ENCODE data around the gene CALR3. TPM values are rescaled to one million over a fixed set of nuclear protein-coding genes. Genes with fewer than 3 reads are reported as not detected.
"Not testable (repeated sequence)": the region's sequence is repeated elsewhere in the genome, so short reads cannot be mapped to it uniquely, and the experiment has no call there.

The CALR3 gene, protein sequence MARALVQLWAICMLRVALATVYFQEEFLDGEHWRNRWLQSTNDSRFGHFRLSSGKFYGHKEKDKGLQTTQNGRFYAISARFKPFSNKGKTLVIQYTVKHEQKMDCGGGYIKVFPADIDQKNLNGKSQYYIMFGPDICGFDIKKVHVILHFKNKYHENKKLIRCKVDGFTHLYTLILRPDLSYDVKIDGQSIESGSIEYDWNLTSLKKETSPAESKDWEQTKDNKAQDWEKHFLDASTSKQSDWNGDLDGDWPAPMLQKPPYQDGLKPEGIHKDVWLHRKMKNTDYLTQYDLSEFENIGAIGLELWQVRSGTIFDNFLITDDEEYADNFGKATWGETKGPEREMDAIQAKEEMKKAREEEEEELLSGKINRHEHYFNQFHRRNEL
- not detected for total RNA-seq

DNA sequence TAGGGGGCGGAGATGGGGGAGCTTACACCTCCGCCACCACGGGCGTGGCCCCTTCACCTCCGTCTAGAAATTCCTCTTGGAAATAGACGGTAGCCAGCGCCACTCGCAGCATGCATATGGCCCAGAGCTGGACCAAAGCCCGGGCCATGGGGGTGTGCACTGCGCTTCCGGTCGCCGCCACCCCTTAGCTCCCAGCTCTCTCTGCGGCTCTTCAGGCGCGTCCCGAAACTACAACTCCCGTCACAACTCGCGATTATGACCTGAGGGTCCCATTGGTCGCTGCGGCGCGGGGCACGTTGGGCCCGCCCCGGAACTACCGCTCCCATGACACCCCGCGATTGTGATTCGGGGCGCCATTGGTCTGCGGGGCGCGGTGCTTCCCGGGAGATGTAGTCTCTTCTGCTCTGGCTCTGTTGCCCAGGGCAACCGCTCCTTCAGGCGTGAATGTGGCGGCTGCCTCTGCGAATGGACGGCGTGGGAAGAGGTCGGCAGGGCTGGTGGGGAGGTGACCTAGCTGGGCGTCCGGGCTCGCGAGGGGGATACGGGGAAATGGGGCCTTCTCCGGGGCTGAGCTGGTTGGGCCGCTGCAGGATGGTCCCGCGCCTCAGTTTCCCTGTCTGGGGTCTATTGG is at the start of gene CALR3, which contains the start of gene C19orf44:
Gene CALR3 (minus strand): TSS at position 186 of the 631 bp plus-strand sequence. CDS start 38 bp downstream, at position 148.
Gene C19orf44 (plus strand): TSS at position 413 of the 631 bp plus-strand sequence. CDS start 4,399 bp downstream, outside the sequence.
- H3K4me1 ChIP-seq: peaks cover 0 to 5% of the 10 kb centered on the region in 2 donors
- no peaks in the 10 kb centered on the region for H3K9me3 ChIP-seq
- peak; percentile 98 to 99 for DNase-seq
- H3K4me3 ChIP-seq: peak within 1 kb of the TSS; percentile 83 to 87
- no peaks in the 10 kb centered on the region for H3K36me3 ChIP-seq
- intact Hi-C loops (cut with DNase I; ENCODE audit: low total_unique reads): no loop called here
- TF ChIP-seq, protein P1, sequence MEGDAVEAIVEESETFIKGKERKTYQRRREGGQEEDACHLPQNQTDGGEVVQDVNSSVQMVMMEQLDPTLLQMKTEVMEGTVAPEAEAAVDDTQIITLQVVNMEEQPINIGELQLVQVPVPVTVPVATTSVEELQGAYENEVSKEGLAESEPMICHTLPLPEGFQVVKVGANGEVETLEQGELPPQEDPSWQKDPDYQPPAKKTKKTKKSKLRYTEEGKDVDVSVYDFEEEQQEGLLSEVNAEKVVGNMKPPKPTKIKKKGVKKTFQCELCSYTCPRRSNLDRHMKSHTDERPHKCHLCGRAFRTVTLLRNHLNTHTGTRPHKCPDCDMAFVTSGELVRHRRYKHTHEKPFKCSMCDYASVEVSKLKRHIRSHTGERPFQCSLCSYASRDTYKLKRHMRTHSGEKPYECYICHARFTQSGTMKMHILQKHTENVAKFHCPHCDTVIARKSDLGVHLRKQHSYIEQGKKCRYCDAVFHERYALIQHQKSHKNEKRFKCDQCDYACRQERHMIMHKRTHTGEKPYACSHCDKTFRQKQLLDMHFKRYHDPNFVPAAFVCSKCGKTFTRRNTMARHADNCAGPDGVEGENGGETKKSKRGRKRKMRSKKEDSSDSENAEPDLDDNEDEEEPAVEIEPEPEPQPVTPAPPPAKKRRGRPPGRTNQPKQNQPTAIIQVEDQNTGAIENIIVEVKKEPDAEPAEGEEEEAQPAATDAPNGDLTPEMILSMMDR (IDR thresholded peaks at IDR 0.05): peak in 3 of 4 experiments; percentile 14 to 41 (median 25)
- TF ChIP-seq POLR2A (IDR thresholded peaks at IDR 0.05): peak in 1 of 2 donors; percentile 36
- no peaks in the 10 kb centered on the region for H3K27me3 ChIP-seq
- peak within 1 kb of the TSS; percentile 75 to 84 for H3K27ac ChIP-seq

DNA sequence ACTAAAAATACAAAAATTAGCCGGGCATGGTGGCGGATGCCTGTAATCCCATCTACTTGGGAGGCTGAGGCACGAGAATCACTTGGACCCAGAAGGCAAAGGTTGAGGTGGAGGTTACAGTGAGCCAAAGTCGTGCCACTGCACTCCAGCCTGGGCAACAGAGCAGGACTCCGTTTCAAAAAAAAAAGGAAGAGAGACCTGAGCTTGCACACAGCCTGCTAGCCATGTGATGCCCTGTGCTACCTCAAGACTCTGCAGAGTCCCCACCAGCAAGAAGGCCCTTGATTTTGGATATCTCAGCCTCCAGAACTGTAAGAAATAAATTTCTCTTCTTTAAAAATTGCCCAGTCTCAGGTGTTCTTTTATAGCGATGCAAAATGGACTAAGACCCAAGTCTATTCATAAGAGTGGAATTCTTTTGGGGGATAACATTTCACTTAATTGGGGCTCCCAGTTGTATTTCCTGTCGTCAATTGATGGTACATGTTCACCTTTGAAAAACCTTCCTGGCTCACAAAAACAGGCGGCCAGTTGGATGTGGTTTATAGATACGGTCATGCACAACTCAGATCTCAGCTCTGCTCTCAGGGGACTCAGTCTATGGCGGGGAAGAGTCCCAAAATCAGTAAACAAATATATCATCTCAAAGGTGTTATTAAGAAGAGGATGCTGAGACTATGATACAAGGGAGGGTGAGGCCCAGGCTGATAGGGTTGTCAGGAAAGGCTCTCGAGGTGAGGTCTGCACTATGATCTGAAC is 48.7 kb upstream of the CALR3 start:
- TF ChIP-seq POLR2A (IDR thresholded peaks at IDR 0.05): no peak
- TF ChIP-seq, protein P1 (IDR thresholded peaks at IDR 0.05): no peak
- Histone ChIP-seq H3K27me3 (no peaks in the 10 kb centered on the region), H3K9me3 (no peaks in the 10 kb centered on the region), H3K4me3 (no peak overlapping the region), H3K36me3 (no peaks in the 10 kb centered on the region), H3K4me1 (peaks cover 11 to 18% of the 10 kb centered on the region in 2 donors), H3K27ac (no peak overlapping the region)
- intact Hi-C loops (cut with DNase I; ENCODE audit: low total_unique reads): no loop called here
- DNase-seq: no peak

DNA sequence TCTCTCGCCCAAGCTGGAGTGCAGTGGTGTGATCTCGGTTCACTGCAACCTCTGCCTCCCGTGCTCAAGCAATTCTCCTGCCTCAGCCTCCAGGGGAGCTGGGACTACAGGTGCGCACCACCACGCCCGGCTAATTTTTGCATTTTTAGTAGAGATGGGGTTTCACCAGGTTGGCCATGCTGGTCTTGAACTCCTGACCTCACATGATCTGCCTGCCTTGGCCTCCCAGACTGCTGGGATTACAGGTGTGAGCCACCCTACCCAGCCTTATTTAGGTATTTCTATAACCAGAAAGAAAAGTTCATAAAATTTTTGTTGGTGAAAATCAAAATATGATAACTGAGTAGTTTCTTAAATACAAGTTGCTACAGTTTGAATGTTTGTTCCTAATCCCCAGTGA is 47.8 kb upstream of the CALR3 start:
- H3K4me3 ChIP-seq; H3K27me3 ChIP-seq; intact Hi-C loops (cut with DNase I; ENCODE audit: low total_unique reads); DNase-seq; H3K27ac ChIP-seq; H3K36me3 ChIP-seq; H3K9me3 ChIP-seq: not testable (repeated sequence)
- H3K4me1 ChIP-seq: peaks cover 14 to 18% of the 10 kb centered on the region in 2 donors

DNA sequence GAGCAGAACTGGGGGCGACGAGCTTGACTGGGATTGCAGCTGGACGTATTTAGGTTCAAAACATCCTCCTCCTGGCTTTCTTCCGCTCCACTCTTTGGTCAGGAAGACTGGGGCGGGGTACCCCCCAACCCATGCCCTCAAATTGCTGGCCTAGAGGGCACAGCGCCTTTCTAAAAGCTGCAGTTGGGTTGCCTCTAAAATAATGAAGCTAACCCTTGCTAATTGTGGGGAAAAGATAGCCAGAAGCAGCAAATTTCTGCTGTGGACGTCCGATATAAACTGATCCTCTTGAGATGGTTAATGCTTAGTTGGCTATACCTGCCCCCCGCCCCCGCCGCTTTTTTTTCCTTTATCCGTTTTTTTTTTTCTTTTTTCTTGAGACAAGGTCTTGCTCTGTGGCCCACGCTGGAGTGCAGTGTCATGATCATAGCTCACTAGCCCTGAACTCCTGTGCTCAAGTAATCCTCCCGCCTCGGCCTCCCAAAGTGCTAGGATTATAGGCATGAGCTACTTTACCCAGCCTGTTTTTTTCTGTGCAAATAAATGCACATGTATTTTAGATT is 47.0 kb upstream of the CALR3 start:
- peaks cover 14 to 18% of the 10 kb centered on the region in 2 donors for H3K4me1 ChIP-seq
- intact Hi-C loops (cut with DNase I; ENCODE audit: low total_unique reads): no loop called here
- H3K9me3 ChIP-seq: no peaks in the 10 kb centered on the region

More for the DNA sequence above, 47.0 kb upstream of the CALR3 start:
- Histone ChIP-seq H3K4me3 (peak overlapping the region; percentile 88 to 98), H3K27me3 (no peaks in the 10 kb centered on the region), H3K36me3 (no peaks in the 10 kb centered on the region), H3K27ac (peak overlapping the region; percentile 77 to 86)
- TF ChIP-seq POLR2A (IDR thresholded peaks at IDR 0.05): no peak
- TF ChIP-seq, protein P1 (IDR thresholded peaks at IDR 0.05): no peak
- no peak for DNase-seq
